ENCODE measurements around the gene SRCIN1. TPM values are rescaled to one million over a fixed set of nuclear protein-coding genes. Genes with fewer than 3 reads are reported as not detected.
"Not testable (repeated sequence)": the region's sequence is repeated elsewhere in the genome, so short reads cannot be mapped to it uniquely, and the experiment has no call there.

Gene SRCIN1
- 1 to 10 TPM; 1.2 to 2.7 (median 2.3) TPM for total RNA-seq

- no peaks in the 10 kb centered on the region for H3K9me3 ChIP-seq
- 2% methylated on average over 41 of the region's 105 CpGs for WGBS
- intact Hi-C loops (cut with DNase I): loop anchor here (10.0 kb wide), 1 partner anchor 59 kb away; no protein-coding TSS in a partner anchor
- peak within 1 kb of the TSS in 1 of 4 donors; percentile 45 for H3K27ac ChIP-seq (replicated peaks in 1 of 4)
- no peak for DNase-seq (ENCODE audit: extremely low spot score)
- H3K36me3 ChIP-seq: no peaks in the 10 kb centered on the region
- H3K27me3 ChIP-seq: peaks cover 0 to 96% (median 35%) of the 10 kb centered on the region in 4 donors
- peak within 1 kb of the TSS; percentile 55 to 69 (median 58) for H3K4me3 ChIP-seq
- TF ChIP-seq POLR2AphosphoS5 (IDR thresholded peaks at IDR 0.05) (no peak), EP300 (IDR thresholded peaks at IDR 0.05) (no peak), POLR2A (IDR thresholded peaks at IDR 0.05; ENCODE audit: low read depth) (no peak), CTCF (IDR thresholded peaks at IDR 0.05) (peak; percentile 47 to 70 (median 60))
- peaks cover 16 to 54% (median 36%) of the 10 kb centered on the region in 4 donors for H3K4me1 ChIP-seq
Measured at GRCh38 chr17:38605841-38606645, at the start of gene SRCIN1. TSS of gene SRCIN1 (minus strand) at chr17:38605952. CDS start at chr17:38605705, 247 bp downstream.

- Histone ChIP-seq H3K27me3 (peaks cover 0 to 66% (median 3%) of the 10 kb centered on the region in 4 donors), H3K27ac (replicated peaks in 1 of 4) (no peak overlapping the region), H3K9me3 (no peaks in the 10 kb centered on the region), H3K4me3 (no peak overlapping the region), H3K4me1 (peaks cover 0 to 18% (median 6%) of the 10 kb centered on the region in 4 donors), H3K36me3 (no peaks in the 10 kb centered on the region)
- 50% methylated on average over 21 of the region's 21 CpGs for WGBS
- TF ChIP-seq CTCF (IDR thresholded peaks at IDR 0.05) (no peak), EP300 (IDR thresholded peaks at IDR 0.05) (no peak), POLR2AphosphoS5 (IDR thresholded peaks at IDR 0.05) (no peak)
- DNase-seq (ENCODE audit: extremely low spot score): no peak
- intact Hi-C loops (cut with DNase I): no loop called here
Measured at GRCh38 chr17:38654411-38655398, 49.0 kb upstream of the SRCIN1 start.

- no peak for DNase-seq (ENCODE audit: extremely low spot score)
- WGBS: 88% methylated on average over 5 of the region's 5 CpGs
- H3K9me3 ChIP-seq: no peaks in the 10 kb centered on the region
- no peak for TF ChIP-seq POLR2AphosphoS5 (IDR thresholded peaks at IDR 0.05)
- no peak for TF ChIP-seq POLR2A (IDR thresholded peaks at IDR 0.05; ENCODE audit: low read depth)
- TF ChIP-seq CTCF (IDR thresholded peaks at IDR 0.05): no peak
- no peak for TF ChIP-seq EP300 (IDR thresholded peaks at IDR 0.05)
- peaks cover 0 to 62% (median 3%) of the 10 kb centered on the region in 4 donors for H3K27me3 ChIP-seq
- no peak overlapping the region for H3K4me3 ChIP-seq
- H3K4me1 ChIP-seq: peaks cover 0 to 13% (median 2%) of the 10 kb centered on the region in 4 donors
- H3K36me3 ChIP-seq: no peaks in the 10 kb centered on the region
- intact Hi-C loops (cut with DNase I): no loop called here
- H3K27ac ChIP-seq (replicated peaks in 1 of 4): no peak overlapping the region
Measured at GRCh38 chr17:38653679-38654078, 47.9 kb upstream of the SRCIN1 start.

- WGBS: 100% methylated on average over 1 of the region's 1 CpG
- Histone ChIP-seq H3K4me1 (peaks cover 0 to 12% (median 0%) of the 10 kb centered on the region in 4 donors), H3K9me3 (no peaks in the 10 kb centered on the region), H3K27me3 (peaks cover 0 to 58% (median 3%) of the 10 kb centered on the region in 4 donors), H3K27ac (replicated peaks in 1 of 4) (no peak overlapping the region), H3K4me3 (no peak overlapping the region), H3K36me3 (no peaks in the 10 kb centered on the region)
- TF ChIP-seq POLR2AphosphoS5 (IDR thresholded peaks at IDR 0.05): no peak
- no peak for TF ChIP-seq EP300 (IDR thresholded peaks at IDR 0.05)
- TF ChIP-seq CTCF (IDR thresholded peaks at IDR 0.05): no peak
- TF ChIP-seq POLR2A (IDR thresholded peaks at IDR 0.05; ENCODE audit: low read depth): no peak
- intact Hi-C loops (cut with DNase I): no loop called here
- no peak for DNase-seq (ENCODE audit: extremely low spot score)
Measured at GRCh38 chr17:38653230-38653629, 47.5 kb upstream of the SRCIN1 start.

- DNase-seq (ENCODE audit: extremely low spot score); H3K4me3 ChIP-seq; H3K27ac ChIP-seq (replicated peaks in 1 of 4); H3K4me1 ChIP-seq; H3K9me3 ChIP-seq; H3K36me3 ChIP-seq; intact Hi-C loops (cut with DNase I): not testable (repeated sequence)
- 95% methylated on average over 11 of the region's 11 CpGs for WGBS
- peaks cover 0 to 39% (median 3%) of the 10 kb centered on the region in 4 donors for H3K27me3 ChIP-seq
Measured at GRCh38 chr17:38650653-38651173, 45.0 kb upstream of the SRCIN1 start.

Data from esophagus muscularis mucosa (tissue), 4 donors.